Stimulated activated CD8-positive, alpha-beta memory T cell treated with anti-CD3 and anti-CD28 coated beads, Interleukin-15, amount 100 ng/mL, for 48 hours (primary cell): Measurements from ENCODE around the gene POU2AF3.
"Not testable (repeated sequence)": the region's sequence is repeated elsewhere in the genome, so short reads cannot be mapped to it uniquely, and the experiment has no call there.

Source experiments
- DNase-seq, 2 donors: peaks; one replicate each; pipeline ENCODE4 v3.0.0-alpha.2; 2020; ENCODE audit warnings: low read depth in 2 of 2

Gene POU2AF3, protein sequence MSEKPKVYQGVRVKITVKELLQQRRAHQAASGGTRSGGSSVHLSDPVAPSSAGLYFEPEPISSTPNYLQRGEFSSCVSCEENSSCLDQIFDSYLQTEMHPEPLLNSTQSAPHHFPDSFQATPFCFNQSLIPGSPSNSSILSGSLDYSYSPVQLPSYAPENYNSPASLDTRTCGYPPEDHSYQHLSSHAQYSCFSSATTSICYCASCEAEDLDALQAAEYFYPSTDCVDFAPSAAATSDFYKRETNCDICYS

DNA sequence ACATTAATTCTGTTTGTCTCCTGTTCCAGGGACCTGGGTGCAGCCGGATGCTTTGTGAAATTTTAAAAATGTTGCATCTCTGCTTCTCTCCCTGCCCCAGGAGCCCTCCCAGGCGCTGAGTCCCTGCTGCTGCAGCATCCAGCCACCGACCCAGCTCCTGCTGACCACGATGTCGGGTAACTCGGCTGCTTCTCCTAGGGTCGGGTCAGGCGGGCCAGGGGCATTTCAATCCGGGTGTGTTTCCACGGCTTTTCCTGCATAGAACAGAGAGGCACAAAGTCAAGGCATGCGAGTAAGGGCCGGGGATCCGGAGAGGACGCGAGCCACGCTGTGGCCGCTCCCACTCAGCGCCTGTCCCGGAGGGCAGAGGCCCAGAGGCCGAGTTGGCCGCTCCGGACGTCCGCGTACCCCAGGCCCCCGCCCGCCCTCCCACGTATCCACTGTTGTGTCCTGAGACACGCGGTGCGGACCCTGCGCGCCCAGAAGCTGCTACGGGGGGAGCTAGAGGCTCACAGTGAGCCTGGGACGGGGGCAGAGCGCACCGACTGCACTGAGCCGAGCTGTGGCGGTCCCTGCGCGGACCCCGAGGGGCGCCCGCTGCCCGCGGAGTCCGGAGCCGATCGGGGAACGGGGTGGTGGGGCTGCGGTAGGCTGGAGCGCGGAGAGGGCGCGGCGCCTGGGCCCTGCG, at the start of gene POU2AF3:
TSS of gene POU2AF3 (plus strand) at position 134 of the 688 bp plus-strand sequence. CDS start at position 170, 36 bp downstream.
- no peak for DNase-seq

DNA sequence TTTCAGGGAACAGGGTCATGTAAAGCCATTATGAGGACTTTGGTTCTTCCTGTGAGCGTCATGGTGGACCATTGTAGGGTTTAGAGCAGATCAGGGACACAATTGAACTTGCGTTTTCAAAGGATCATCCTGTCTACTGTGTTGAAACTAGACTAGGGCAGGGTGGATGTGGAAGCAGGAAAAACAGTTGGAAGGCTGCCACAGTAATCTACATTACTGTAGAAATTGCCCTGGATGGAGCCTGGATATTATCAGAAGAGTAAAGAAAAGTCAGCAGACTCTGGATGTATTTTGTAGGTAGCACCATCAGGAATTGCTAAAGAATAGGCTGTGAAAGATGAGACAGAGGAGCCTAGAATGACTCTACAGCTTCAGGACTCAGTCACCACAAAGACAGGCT, 47.4 kb upstream of the POU2AF3 start:
- no peak for DNase-seq

DNA sequence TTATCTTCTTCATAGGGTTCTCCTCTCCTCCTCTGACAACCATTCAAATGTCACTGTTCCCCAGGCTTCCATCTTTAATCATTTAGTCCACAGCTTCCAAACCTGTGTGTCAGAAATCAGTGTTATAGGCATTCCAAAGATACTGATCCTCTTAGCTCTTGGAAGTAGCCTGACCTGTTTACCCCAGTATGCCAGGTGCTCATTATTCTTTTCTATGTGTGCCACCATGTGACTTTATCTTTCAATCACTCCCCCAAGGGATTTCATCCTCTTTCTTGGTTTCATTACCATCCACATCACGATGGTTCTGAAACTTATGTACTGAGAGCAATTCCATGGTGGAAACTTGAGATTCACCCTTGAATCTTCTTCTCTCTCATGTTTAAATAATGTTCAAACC, 45.2 kb upstream of the POU2AF3 start:
- DNase-seq = no peak

DNA sequence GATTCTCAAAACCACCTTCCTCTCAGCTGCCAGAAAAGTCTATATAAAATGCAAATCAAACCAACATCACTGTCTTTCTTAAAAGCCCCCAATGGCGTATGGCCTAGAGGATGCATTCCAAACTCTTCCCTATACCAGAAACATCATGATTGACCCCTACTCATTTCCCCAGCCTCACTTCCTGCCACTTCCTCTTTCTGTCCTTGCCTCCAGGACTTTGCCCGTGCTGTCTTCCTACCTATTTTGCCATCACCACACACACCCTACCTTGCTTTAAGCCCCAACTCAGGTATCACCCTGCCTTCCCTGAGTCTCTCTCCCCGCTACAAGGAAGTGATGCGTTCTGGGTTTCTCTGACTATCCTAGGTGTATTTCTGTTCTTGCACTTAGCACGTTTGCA, 44.7 kb upstream of the POU2AF3 start:
- DNase-seq = no peak

DNA sequence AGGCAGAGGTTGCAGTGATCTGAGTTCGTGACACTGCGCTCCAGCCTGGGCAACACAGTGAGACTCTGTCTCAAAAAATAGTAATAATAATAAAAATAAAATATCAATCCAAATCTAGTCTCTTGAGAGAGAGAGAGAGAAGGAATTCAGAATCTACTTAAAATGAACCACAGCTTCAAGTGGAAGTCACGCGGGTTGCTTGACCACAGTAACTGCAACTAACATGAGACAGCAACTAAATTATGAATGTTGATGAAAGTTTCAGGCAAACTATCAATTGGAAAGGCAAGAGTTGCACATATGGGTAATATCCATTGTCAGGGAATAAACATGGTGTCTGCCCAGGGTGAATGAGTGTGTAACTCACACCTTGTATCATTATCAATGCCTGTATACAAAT, 40.3 kb upstream of the POU2AF3 start:
- DNase-seq = no peak

DNA sequence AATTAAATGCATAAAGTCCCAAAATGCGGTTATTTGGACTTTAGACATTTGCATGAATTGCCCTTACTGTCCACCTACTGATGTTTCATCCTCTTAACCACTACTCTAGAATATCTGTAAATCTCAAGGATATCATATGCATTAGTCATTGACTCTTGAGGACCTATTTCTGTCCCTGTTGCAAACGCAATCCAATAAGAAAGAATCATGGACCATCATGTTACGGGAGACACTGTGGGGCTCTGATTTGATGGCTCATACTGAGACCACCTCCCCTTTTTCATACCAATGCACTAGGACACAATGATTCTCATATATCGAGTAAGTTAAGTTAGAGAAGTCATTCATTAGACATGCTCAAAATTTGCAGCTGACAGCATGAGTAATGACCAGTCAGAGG, 38.5 kb upstream of the POU2AF3 start:
- no peak for DNase-seq

DNA sequence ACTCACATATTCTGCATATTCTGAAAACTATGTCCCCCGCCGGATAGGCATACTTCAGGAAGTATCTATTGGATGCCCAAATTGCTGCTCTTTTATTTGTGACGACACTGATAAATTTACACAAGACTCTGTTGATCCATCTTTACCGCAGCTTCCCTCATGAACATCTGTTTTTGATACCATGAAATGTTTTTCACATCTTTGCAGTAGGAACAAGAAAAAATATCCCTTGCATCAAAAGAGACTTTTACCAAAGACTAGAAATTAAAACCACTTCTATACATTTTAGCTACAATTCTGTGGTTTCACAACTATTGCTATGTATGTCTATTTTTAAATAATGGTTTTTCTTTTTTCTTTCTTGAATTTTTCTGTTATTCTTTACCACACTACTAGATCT, 37.5 kb upstream of the POU2AF3 start:
- DNase-seq = no peak

DNA sequence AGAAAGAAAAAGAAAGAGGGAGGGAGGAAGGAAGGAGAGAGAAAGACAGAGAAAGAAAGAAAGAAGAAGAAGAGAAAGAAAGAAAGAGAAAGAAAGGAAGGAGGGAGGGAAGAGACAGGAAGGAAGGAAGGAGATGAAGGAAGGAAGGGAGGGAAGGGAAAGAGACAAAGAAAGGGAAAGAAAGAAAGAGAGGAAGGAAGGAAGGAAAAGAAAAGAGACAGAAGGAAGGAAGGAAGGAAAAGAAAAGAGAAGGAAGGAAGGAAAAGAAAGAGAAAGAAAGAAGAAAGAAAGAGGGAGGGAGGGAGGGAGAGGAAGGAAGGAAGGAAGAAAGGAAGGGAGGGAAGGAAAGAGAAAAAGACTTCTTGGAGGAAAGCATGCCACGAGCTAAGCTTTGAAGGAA, 33.7 kb upstream of the POU2AF3 start:
- no peak for DNase-seq

DNA sequence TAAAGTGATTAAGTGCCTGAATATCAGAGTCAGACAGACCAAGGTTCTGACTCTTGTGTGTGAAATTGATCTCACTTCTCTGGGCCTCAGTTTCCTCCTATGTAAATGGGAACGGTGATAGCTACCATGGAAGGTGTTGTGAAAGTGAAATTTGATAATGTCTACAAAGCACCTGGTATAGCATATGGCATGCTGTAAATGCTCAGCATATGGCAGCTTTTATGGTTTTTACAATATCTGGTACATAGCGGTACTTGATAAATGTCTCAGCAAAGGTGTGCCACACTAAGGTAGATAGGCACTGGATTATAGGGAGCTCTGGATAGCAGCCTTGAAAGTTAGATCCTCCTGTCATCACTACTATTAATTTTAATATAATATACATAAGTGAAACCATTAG, 32.9 kb upstream of the POU2AF3 start:
- DNase-seq = no peak

DNA sequence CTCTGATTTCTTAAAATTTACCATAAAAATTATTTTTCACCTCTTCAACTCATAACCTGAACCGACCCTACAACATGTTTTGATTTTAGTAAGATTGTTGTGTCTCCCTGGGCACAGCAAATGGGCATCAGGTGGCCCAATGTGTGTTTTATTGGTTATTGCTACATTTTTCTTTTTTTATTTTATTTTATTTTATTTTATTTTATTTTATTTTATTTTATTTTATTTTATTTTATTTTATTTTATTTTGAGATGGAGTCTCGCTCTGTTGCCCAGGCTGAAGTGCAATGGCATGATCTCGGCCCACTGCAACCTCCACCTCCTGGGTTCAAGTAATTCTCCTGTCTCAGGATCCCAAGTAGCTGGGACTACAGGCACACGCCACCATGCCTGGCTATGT, 30.0 kb upstream of the POU2AF3 start:
- not testable (repeated sequence) for DNase-seq

DNA sequence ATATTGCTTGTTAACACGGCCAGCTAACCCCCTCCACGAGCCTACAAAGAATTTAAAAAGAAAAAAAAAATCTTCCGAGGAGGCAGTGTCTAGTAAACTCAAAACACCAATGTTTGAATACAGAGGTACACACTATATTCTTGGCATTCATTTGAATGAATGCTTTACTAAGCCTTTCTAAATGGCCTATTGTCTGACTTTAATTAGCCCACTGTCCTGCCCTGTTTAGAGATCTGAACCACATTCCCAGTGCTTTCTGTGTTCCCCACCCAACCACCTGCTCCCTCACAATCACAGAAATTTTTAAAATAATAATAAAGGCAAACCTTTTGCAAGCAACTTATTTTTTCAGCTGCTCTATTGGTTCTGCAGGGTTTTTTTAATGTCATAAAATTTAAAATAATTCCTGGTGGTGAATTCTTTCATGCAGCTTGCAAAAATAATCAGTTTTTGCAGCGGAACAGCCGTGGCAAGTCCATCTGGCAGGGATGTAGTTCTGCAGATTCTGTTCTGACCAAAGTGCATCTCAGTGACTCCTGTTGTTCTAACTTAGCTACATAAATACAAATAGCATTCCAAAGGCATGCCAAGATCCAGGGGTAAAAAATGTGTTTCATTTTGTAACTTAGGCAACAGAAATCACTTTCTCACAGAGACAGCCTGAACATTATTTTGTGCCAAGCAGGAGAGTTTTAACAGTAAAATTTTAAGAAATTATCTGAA, 29.0 kb upstream of the POU2AF3 start:
- DNase-seq = no peak

DNA sequence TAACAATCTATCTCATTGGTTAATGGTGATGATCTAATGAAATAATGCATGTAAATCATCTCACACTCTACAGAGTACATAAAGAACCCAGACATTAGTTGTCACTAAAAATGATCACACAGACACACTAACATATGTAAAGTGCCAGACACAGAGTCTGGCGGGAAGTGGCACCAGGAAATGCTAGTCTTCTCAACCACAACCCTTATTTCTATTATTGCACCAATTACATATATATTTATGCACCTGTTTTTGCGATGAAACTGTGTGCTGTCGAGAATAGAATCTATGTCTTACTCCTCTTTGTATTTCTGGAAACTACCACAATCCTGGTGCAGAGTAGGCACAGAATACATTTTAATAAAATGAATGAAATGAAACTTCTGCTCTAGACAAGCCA, 25.9 kb upstream of the POU2AF3 start:
- DNase-seq = no peak

DNA sequence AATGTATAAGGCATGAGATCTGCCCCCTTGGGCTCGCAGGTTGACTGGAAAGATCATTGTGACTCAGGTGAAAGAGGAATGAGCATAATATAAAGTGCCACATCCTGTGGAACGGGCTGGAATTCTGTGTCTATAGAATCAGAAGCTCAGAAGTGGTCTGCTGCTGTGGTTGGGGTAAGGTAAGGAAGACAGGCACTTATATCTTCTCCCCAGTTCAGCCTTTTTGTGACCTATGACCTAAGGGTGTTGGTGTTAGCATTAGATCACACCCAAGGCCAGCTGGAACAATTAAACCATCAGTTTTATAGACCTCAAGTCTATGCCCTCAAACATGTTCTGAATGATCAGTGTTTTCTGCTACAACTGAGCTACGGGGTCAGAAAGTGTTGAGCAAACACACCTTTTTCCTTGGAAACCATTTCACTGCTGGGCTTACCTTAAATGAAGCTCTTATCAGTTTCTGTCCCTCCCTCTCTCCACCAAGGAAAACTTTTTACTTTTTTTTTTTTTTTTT, 15.7 kb upstream of the POU2AF3 start:
- DNase-seq = no peak

DNA sequence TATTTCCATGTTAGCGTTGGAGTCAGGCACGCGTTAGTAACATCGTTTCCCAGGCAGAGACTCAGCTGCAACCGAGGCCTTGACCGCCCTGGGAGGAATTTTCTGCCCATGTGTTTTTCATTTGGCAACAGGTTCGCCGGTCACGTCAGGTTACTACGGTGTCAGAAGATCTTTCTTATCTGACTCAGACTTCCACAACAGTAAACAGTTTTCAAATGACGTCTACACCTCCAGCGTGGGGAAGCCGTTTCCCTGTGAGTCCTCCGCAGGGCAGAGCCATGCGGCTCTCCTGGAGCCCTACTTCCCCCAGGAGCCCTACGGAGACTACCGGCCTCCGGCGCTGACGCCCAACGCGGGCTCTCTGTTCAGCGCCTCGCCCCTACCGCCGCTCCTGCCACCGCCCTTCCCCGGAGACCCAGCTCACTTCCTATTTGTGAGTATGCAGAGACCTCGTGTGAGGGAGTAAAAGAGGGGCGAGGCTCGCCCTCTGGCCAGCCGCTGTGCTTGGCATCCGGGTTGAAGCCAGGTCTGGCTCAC, 14.3 kb upstream of the POU2AF3 start:
- no peak for DNase-seq

DNA sequence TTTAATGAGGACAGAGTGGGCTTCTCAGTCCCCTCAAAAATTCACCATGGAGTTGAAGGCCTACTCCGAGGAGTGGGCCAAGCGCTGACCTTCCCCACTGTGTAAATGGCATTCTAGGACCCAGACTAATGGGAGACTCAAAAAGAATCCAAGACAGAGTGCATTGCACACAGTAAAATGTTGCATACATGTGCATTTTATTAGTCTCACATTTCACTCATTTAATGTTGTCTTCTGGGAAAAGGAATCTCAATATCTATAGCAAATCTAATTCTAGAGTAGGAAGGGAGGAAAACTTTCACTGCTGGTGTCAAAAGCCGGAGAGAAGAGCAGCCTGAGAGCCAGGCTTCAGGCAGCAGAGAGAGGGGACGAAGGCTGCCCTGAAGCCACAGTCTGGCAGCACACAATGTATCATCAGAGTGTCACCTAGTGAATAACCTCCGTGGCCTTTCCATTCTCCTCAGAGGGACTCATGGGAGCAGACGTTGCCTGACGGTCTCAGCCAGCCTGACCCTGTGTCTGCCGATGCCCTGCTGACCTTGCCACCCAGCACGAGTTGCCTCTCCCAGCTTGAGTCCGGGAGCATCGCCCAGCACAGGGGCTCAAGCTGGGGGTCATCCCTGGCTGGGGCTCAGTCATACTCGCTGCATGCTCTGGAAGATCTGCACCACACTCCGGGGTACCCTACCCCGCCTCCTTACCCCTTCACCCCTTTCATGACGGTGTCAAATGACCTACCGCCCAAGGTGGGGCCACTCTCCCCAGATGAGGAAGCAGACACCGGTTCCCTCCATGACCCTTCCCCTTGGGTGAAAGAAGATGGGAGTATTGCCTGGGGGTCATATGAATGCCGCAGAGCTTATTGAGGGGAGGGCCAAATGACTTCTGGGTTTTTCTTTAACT, 12.9 kb upstream of the POU2AF3 start:
- DNase-seq = no peak

DNA sequence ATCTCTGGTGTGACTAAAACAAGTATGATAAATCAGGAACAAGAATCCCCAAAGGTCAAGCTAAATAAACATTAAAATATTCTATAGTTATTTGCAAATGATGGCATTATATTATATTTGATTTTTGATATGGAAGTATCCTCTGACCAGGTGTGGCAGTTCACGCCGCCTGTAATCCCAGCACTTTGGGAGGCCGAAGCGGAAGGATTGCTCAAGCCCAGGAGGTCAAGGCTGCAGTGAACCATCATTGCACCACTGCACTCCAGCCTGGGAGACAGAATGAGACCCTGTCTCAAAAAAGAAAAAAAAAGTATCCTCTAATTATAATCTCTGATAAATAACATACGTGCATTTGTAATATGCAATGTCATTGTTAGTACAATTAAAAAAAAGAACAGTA, 6.6 kb upstream of the POU2AF3 start:
- DNase-seq = no peak

DNA sequence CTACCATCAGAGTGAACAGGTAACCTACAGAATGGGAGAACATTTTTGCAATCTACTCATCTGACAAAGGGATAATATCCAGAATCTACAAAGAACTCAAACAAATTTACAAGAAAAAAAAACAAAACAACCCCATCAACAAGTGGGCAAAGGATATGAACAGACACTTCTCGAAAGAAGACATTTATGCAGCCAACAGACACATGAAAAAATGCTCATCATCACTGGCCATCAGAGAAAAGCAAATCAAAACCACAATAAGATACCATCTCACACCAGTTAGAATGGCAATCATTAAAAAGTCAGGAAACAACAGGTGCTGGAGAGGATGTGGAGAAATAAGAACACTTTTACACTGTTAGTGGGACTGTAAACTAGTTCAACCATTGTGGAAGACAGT, 5.9 kb upstream of the POU2AF3 start:
- DNase-seq = not testable (repeated sequence)

DNA sequence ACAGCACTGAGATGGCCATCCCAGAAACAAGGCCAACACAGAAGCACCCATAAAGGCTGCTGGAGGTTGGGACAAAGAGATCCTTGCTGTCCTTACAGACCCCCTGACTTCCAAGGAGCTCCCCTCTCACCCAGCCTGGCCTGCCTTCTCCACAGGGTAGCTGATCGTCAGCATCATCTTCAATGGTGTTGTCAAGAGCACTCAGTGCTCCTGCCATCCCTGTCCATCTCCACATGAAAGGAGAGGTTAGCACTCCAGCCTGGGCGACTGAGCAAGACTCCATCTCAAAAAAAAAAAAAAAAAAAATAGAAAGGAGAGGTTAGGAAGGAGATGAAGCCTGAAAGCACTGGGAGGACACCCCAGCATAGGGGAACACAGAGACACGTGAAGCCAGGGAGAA, 2.1 kb upstream of the POU2AF3 start:
- DNase-seq = no peak

DNA sequence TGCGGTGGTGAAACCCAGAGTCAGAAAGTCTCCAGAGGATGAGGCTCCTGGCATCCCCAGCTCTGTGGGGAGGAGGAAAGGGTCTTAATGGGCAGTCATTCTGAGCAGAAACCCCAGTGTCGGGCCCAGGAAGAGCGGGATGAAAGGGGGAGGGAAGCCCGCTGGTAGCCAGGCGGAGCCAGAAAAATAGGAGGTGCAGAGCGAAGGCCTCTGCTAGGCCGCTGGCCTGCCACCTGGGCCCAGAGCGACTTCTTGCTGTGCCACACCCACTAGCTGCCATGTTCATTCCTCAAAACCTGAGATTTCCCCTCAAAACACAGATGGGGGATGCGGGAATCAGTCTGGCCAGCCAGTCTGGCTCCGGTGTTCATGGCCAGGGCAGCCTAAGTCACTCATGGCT, 650 bp upstream of the POU2AF3 start:
- DNase-seq = no peak

DNA sequence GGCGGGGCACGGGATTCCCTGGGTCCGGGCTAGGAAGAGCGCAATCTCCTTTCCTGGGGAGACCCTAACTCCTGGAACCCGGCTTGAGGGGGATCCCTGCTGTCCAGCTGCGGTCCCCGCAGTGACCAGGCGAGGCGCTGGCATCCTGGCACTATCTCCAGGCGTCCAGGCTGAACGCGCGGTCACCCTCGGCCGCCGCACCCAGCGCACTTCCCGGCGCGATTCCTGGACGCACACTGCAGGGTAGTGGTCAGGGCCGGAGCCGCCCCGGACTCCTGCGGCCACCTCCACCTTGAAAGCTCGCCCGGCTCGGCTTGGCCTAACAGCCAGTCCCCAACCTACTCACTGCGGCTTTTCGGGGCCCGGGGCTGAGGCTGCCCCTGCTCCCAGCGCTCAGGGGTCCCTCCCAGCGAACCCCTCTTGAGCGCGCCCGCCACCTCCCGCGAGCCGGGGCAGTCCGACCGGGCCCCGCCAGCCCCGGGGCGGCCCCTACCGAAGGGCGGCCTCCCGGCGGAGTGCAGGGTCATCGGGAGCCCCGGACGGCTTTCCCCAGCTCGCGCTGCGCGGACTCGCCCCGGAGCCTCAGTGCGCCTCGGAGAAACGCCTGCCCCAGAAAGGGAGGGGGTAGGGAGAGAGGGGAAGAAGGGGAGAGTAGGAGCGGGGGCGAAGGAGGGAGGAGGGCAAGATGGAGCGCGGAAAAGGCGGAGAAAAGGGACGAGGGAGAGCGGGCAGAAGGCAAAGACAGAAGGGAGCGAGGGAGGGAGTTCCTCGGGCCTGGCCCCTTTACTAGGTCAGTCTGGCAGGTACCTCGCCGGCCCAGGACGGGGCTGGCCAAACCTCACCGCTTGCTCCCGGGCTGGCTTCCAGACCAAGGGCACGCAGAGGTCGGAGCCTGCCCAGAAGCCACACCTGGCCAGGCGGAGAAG, 1.0 kb downstream of the POU2AF3 start:
- no peak for DNase-seq
